ENCODE measurements around the gene C12orf56. TPM values are rescaled to one million over a fixed set of nuclear protein-coding genes. Genes with fewer than 3 reads are reported as not detected.

C12orf56 gene
- polyA plus RNA-seq, 2 of the 4 experiments (the other 2 are of a cell fraction), result 0.05 to 0.22 TPM

DNA sequence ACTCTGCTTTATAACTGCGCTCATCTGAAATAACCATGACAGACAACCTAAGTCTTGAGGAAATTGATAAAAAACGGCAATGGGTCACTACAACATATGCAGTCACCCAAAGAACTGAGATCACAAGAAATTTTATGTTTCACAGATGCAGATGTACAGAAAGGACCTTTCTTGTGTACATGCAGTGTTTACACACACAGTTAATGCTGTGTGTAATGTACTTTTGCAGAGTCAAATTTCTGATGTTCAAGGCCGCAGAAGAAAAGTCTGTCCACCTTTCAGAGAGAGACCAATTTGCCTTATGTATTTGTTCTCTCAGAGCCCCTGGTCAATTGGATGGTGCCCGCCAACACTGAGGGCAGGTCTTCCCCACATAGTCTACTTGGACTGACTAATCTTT is 38.4 kb upstream of the C12orf56 start:
- TF ChIP-seq HOXA7 (CRISPR knock-in tag; IDR thresholded peaks at IDR 0.05) (no peak), USF2 (IDR thresholded peaks at IDR 0.05) (no peak), ZNF302 (CRISPR knock-in tag; IDR thresholded peaks at IDR 0.05) (no peak), CBX2 (IDR thresholded peaks at IDR 0.05; ENCODE audit: borderline replicate concordance, low read depth) (no peak), SMC3 (IDR thresholded peaks at IDR 0.05) (no peak), FOSB (CRISPR knock-in tag; IDR thresholded peaks at IDR 0.05) (no peak), RFX5 (IDR thresholded peaks at IDR 0.05) (no peak)
- TF ChIP-seq, protein P1, sequence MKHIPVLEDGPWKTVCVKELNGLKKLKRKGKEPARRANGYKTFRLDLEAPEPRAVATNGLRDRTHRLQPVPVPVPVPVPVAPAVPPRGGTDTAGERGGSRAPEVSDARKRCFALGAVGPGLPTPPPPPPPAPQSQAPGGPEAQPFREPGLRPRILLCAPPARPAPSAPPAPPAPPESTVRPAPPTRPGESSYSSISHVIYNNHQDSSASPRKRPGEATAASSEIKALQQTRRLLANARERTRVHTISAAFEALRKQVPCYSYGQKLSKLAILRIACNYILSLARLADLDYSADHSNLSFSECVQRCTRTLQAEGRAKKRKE (CRISPR knock-in tag; IDR thresholded peaks at IDR 0.05; ENCODE audit: low read depth), result no peak
- 90% methylated on average over 4 of the region's 4 CpGs for WGBS (ENCODE audit: missing lambda C conversion rate)
- Histone ChIP-seq H3K4me1 (peaks cover 5% of the 10 kb centered on the region; the same call in 1 of the 3 replicates), H3K9me3 (no peaks in the 10 kb centered on the region), H3K27ac (no peak overlapping the region), H3K4me2 (no peak overlapping the region), H3K4me3 (no peak overlapping the region)
- POLR2A ChIA-PET, result no interaction called here
- ATAC-seq (no peak), DNase-seq (ENCODE audit: low read depth in 1 of 2, low spot score in 1 of 2) (no peak), FAIRE-seq (no peak)
- CTCF ChIA-PET, result no interaction called here

- H3K4me2 ChIP-seq, result no peak overlapping the region
- CTCF ChIA-PET, result interaction anchor here (1.3 kb wide), 1 partner anchor 14 kb away, joined by 6 read pairs; no protein-coding TSS in a partner anchor
- WGBS (ENCODE audit: missing lambda C conversion rate), result 9% methylated on average over 1 of the region's 1 CpG
- H3K9me3 ChIP-seq, result no peaks in the 10 kb centered on the region
- no peak overlapping the region for H3K4me3 ChIP-seq
- POLR2A ChIA-PET, result interaction anchor here (0.7 kb wide), 1 partner anchor 155 kb away, joined by 3 read pairs; no protein-coding TSS in a partner anchor
- FAIRE-seq, result no peak
- H3K4me1 ChIP-seq, result peaks cover 5% of the 10 kb centered on the region; the same call in 1 of the 3 replicates
- TF ChIP-seq MYC (IDR thresholded peaks at IDR 0.05; ENCODE audit: borderline replicate concordance, low read length) (no peak), CHD4 (IDR thresholded peaks at IDR 0.05; ENCODE audit: borderline replicate concordance) (no peak), PHF8 (IDR thresholded peaks at IDR 0.05; ENCODE audit: borderline replicate concordance, low read depth) (no peak), HMGXB4 (CRISPR knock-in tag; IDR thresholded peaks at IDR 0.05; ENCODE audit: borderline replicate concordance) (no peak)
- TF ChIP-seq, protein P1 (CRISPR knock-in tag; IDR thresholded peaks at IDR 0.05; ENCODE audit: low read depth), result no peak
- no peak overlapping the region for H3K27ac ChIP-seq
- DNase-seq (ENCODE audit: low read depth in 1 of 2, low spot score in 1 of 2), result no peak
- no peak for ATAC-seq
These were observed 37.4 kb upstream of the C12orf56 start for GRCh38 chr12:64427988-64428387.

DNA sequence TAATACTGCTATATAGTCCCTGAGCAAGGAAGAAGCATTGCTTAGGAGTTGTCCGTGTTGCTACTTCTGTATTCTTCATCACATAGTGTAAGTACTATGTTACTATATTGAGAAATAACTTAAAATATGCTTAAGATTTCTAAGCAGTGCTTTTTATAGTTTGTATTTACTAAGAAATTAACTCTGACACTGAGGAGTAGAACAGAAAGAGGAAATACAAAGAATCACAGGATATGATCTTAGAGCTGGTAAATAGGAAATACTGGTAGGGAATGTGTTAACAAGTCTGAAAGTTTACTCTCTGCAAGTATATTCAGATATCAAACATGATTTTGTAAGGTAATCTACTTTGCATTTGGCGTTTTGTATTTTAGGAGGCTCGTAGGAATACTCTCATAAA is 29.1 kb upstream of the C12orf56 start:
- DNase-seq (ENCODE audit: low read depth in 1 of 2, low spot score in 1 of 2) (no peak), FAIRE-seq (no peak), ATAC-seq (no peak)
- H3K4me1 ChIP-seq, result no peaks in the 10 kb centered on the region
- ChIA-PET CTCF (no interaction called here), POLR2A (no interaction called here)
- 94% methylated on average over 3 of the region's 3 CpGs for WGBS (ENCODE audit: missing lambda C conversion rate)
- no peak overlapping the region for H3K4me2 ChIP-seq
- no peaks in the 10 kb centered on the region for H3K9me3 ChIP-seq
- H3K4me3 ChIP-seq, result no peak overlapping the region
- no peak overlapping the region for H3K27ac ChIP-seq
- TF ChIP-seq CHD4 (IDR thresholded peaks at IDR 0.05; ENCODE audit: borderline replicate concordance) (no peak), RAD21 (conservative IDR thresholded peaks at IDR 0.05 in 1 of 2, IDR thresholded peaks at IDR 0.05 in 1 of 2) (no peak), MAFK (IDR thresholded peaks at IDR 0.05; ENCODE audit: partially characterized antibody) (no peak), USF2 (IDR thresholded peaks at IDR 0.05) (no peak), MAZ (IDR thresholded peaks at IDR 0.05; ENCODE audit: borderline replicate concordance, low read depth, low read length) (no peak), RNF2 (IDR thresholded peaks at IDR 0.05; ENCODE audit: borderline replicate concordance, low read depth) (no peak), BCL3 (IDR thresholded peaks at IDR 0.05) (no peak), NPAS2 (CRISPR knock-in tag; IDR thresholded peaks at IDR 0.05; ENCODE audit: borderline replicate concordance) (no peak)

Data from A549 (cell line).